K562 (cell line): ENCODE results near the gene CDC45. TPM values are rescaled to one million over a fixed set of nuclear protein-coding genes. Genes with fewer than 3 reads are reported as not detected.

Source experiments
- CBX1 ChIP-seq: sonication (generic); IDR thresholded peaks from 2 replicates; pipeline ENCODE4 v1.6.1; 2016; ENCODE audit warnings: antibody characterized with exemption, low read depth, mild to moderate bottlenecking
- E2F8 ChIP-seq: fragments of 450-650 bp; IDR thresholded peaks from 2 replicates; pipeline ENCODE4 v1.7.1; 2018; ENCODE audit warnings: mild to moderate bottlenecking, low read depth; ENCODE audit not compliant: partially characterized antibody
- GMEB1 ChIP-seq: fragments of 250-450 bp; sonication (Bioruptor Pico); IDR thresholded peaks from 2 replicates; pipeline ENCODE4 v1.4.0; 2020; ENCODE audit warnings: mild to moderate bottlenecking
- MITF ChIP-seq: IDR thresholded peaks from 2 replicates; pipeline ENCODE4 v1.6.1; 2014; ENCODE audit warnings: antibody characterized with exemption
- MTA3 ChIP-seq: fragments of 450-650 bp; formaldehyde crosslinking; IDR thresholded peaks from 2 replicates; pipeline ENCODE4 v1.6.1; 2017; ENCODE audit warnings: mild to moderate bottlenecking, borderline replicate concordance
- MXI1 ChIP-seq: IDR thresholded peaks from 2 replicates; pipeline ENCODE4 v1.6.1; 2011; ENCODE audit warnings: low read depth, mild to moderate bottlenecking, improper control_type of control experiment, low read length
- NCOA2 ChIP-seq, 2 experiments: fragments of 450-650 bp; IDR thresholded peaks; 2 replicates each; pipeline ENCODE4 v1.6.1; 2018; ENCODE audit warnings: mild to moderate bottlenecking in 2 of 2, moderate library complexity in 1 of 2; ENCODE audit not compliant: partially characterized antibody in 2 of 2
- POLR2B ChIP-seq: fragments of 450-650 bp; IDR thresholded peaks from 2 replicates; pipeline ENCODE4 v1.6.1; 2018; ENCODE audit warnings: low read depth; ENCODE audit not compliant: partially characterized antibody
- PRMT5 ChIP-seq: sonication (generic); formaldehyde crosslinking; IDR thresholded peaks from 2 replicates; pipeline ENCODE4 v1.5.0; 2020; ENCODE audit warnings: missing genetic modification reagents
- RAD21 ChIP-seq, 2 experiments: fragments of 250-450 bp in 1 of 2; fragments of 450-650 bp in 1 of 2; sonication (Bioruptor Pico) in 1 of 2; formaldehyde crosslinking in 1 of 2; IDR thresholded peaks in 1 of 2; conservative IDR thresholded peaks in 1 of 2; 2 replicates each; pipeline versions ENCODE4 v1.4.0 to v1.8.0; 2020 to 2022; ENCODE audit warnings: mild to moderate bottlenecking in 2 of 2, moderate library complexity in 1 of 2
- RBBP5 ChIP-seq: fragments of 200-600 bp; sonication (generic); IDR thresholded peaks from 2 replicates; pipeline ENCODE4 v1.6.1; 2012; ENCODE audit warnings: borderline replicate concordance, mild to moderate bottlenecking, low read length, control low read depth, inconsistent platforms; ENCODE audit not compliant: insufficient read depth, poor library complexity, severe bottlenecking
- SNRNP70 ChIP-seq: fragments of 200-400 bp; formaldehyde crosslinking; optimal IDR thresholded peaks from 2 replicates; pipeline ENCODE3; 2017; ENCODE audit warnings: low read depth, low read length
- SOX6 ChIP-seq: fragments of 450-650 bp; IDR thresholded peaks from 2 replicates; pipeline ENCODE4 v1.6.1; 2014; ENCODE audit warnings: mild to moderate bottlenecking
- TAF15 ChIP-seq: fragments of 200-400 bp; formaldehyde crosslinking; IDR thresholded peaks from 2 replicates; pipeline ENCODE4 v1.6.1; 2017; ENCODE audit warnings: mild to moderate bottlenecking, low read depth, low read length, moderate library complexity
- TFAP4 ChIP-seq: sonication (generic); formaldehyde crosslinking; IDR thresholded peaks from 2 replicates; pipeline ENCODE4 v1.8.0; 2022; ENCODE audit warnings: missing genetic modification reagents, mild to moderate bottlenecking, moderate library complexity, borderline replicate concordance
- U2AF1 ChIP-seq: fragments of 200-400 bp; formaldehyde crosslinking; optimal IDR thresholded peaks from 2 replicates; pipeline ENCODE3; 2017; ENCODE audit warnings: mild to moderate bottlenecking, low read depth, low read length, moderate library complexity
- ZBTB2 ChIP-seq: fragments of 450-650 bp; IDR thresholded peaks from 2 replicates; pipeline ENCODE4 v1.6.1; 2016; ENCODE audit warnings: antibody characterized with exemption
- ZFP36 ChIP-seq: fragments of 150-350 bp; IDR thresholded peaks from 2 replicates; pipeline ENCODE4 v1.6.1; 2018; ENCODE audit warnings: low read length, low read depth; ENCODE audit not compliant: partially characterized antibody
- ZFX ChIP-seq: sonication (generic); formaldehyde crosslinking; IDR thresholded peaks from 2 replicates; pipeline ENCODE4 v1.8.0; 2022; ENCODE audit warnings: mild to moderate bottlenecking, missing genetic modification reagents, moderate library complexity
- ZNF282 ChIP-seq: sonication (generic); formaldehyde crosslinking; IDR thresholded peaks from 2 replicates; pipeline ENCODE4 v1.8.1; 2023; ENCODE audit warnings: missing genetic modification reagents
- ZNF311 ChIP-seq: fragments of 250-450 bp; sonication (Bioruptor Pico); IDR thresholded peaks from 2 replicates; pipeline ENCODE4 v1.4.0; 2020; ENCODE audit warnings: mild to moderate bottlenecking, moderate library complexity
- polyA plus RNA-seq, 8 experiments: library from polyadenylated mRNA; depleted of rRNA in 4 of 8; stranded (reverse) in 5 of 8; unstranded in 3 of 8; fragments of >200 nt; fragmentation: Nextera tagmentation in 2 of 8; fragmentation: Illumina TruSeq in 1 of 8; extraction: Ambion mirVana in 2 of 8; extraction: Trizol in 1 of 8; gene quantifications; 2 replicates each; pipeline versions ENCODE4 v1.2.1 to v1.2.3, GENCODE V29; 2011 to 2014; ENCODE audit warnings: inconsistent platforms in 1 of 8, missing spikeins in 1 of 8
- total RNA-seq, 7 experiments: library from RNA; depleted of rRNA in 6 of 7; stranded (reverse); fragments of >200 nt in 6 of 7; fragmentation: Illumina TruSeq in 2 of 7; extraction: Trizol in 2 of 7; gene quantifications; 2 replicates each; pipeline versions ENCODE4 v1.2.1 to v1.2.3, GENCODE V29; 2011 to 2021; ENCODE audit warnings: low replicate concordance in 1 of 7

CDC45 gene
- total and polyA plus RNA-seq, 9 of the 15 experiments (the other 6 are each of a cell fraction or from before 2014, with no cell fraction given): 251 to 580 (median 410) TPM

GRCh38 chr22:19431649-19432132, 48.0 kb upstream of the CDC45 start, which contains the start of gene HIRA (continued):
- TF ChIP-seq U2AF1: no peak
- no peak for TF ChIP-seq SOX6
- peak in 1 of 2 experiments; percentile 38; a peak in 2 of 4 replicates for TF ChIP-seq RAD21 (CRISPR knock-in tag; conservative IDR thresholded peaks at IDR 0.05 in 1 of 2, IDR thresholded peaks at IDR 0.05 in 1 of 2)
- TF ChIP-seq GMEB1 (CRISPR knock-in tag): peak; percentile 94
- TF ChIP-seq MTA3: no peak
- no peak for TF ChIP-seq NCOA2 (IDR thresholded peaks at IDR 0.05; ENCODE audit: partially characterized antibody in 2 of 2)
- TF ChIP-seq ZNF311 (CRISPR knock-in tag): peak; percentile 70; the same call in 1 of the 2 replicates
- TF ChIP-seq POLR2B: no peak
- no peak for TF ChIP-seq ZFX (CRISPR knock-in tag)
- TF ChIP-seq TFAP4 (CRISPR knock-in tag): no peak
- TF ChIP-seq ZNF282 (CRISPR knock-in tag): no peak
- no peak for TF ChIP-seq CBX1
- no peak for TF ChIP-seq E2F8
- no peak for TF ChIP-seq TAF15
- TF ChIP-seq MITF: no peak
- TF ChIP-seq RBBP5: peak; percentile 62
- TF ChIP-seq PRMT5: no peak
- TF ChIP-seq SNRNP70: no peak
- TF ChIP-seq ZBTB2: no peak
- peak; percentile 45 for TF ChIP-seq ZFP36
- peak; percentile 84 for TF ChIP-seq MXI1
